HUES6 (cell line): ENCODE measurements around the gene ATG5.
A peak's percentile ranks its signal among the peaks of the same experiment; 100 is the strongest.

ENCODE experiments used
- H3K27ac ChIP-seq: 2 replicates; pipeline ENCODE4 v1.7.0; 2013; ENCODE audit warnings: low read depth, mild to moderate bottlenecking, low read length, inconsistent platforms
- H3K27me3 ChIP-seq: 2 replicates; pipeline ENCODE4 v1.6.1; 2013; ENCODE audit warnings: low read length; ENCODE audit not compliant: control insufficient read depth, insufficient read depth
- H3K36me3 ChIP-seq: 2 replicates; pipeline ENCODE4 v1.6.1; 2013; ENCODE audit warnings: low read length; ENCODE audit not compliant: control insufficient read depth, insufficient read depth
- H3K4me1 ChIP-seq: 2 replicates; pipeline ENCODE4 v1.6.1; 2013; ENCODE audit warnings: low read length; ENCODE audit not compliant: control insufficient read depth, insufficient read depth
- H3K4me3 ChIP-seq: 2 replicates; pipeline ENCODE4 v1.5.1; 2013; ENCODE audit warnings: low read depth, low read length
- H3K9ac ChIP-seq: one replicate; pipeline ENCODE4 v1.6.1; 2013; ENCODE audit warnings: mild to moderate bottlenecking, low read length
- H3K9me3 ChIP-seq: 2 replicates; pipeline ENCODE4 v1.6.1; 2013; ENCODE audit warnings: low read depth, low read length; ENCODE audit not compliant: control insufficient read depth, insufficient read depth

ATG5 gene

GRCh38 chr6:106192824-106193223, 132.7 kb downstream of the ATG5 start:
- Histone ChIP-seq H3K36me3 (no peaks in the 10 kb centered on the region), H3K9me3 (no peaks in the 10 kb centered on the region), H3K27ac (no peak overlapping the region), H3K9ac (no peak overlapping the region), H3K27me3 (no peaks in the 10 kb centered on the region), H3K4me3 (no peak overlapping the region), H3K4me1 (peaks cover 13% of the 10 kb centered on the region; the same call in 1 of the 2 replicates)

GRCh38 chr6:106188104-106188794, 137.3 kb downstream of the ATG5 start:
- Histone ChIP-seq H3K4me3 (no peak overlapping the region), H3K27me3 (no peaks in the 10 kb centered on the region), H3K27ac (no peak overlapping the region), H3K9me3 (no peaks in the 10 kb centered on the region), H3K36me3 (0 out of 2 replicates have a peak, but pooled peaks cover 4% of the 10 kb centered on the region), H3K4me1 (peaks cover 9% of the 10 kb centered on the region; the same call in 1 of the 2 replicates), H3K9ac (no peak overlapping the region)

GRCh38 chr6:106187424-106187982, 138.1 kb downstream of the ATG5 start:
- Histone ChIP-seq H3K36me3 (0 out of 2 replicates have a peak, but pooled peaks cover 4% of the 10 kb centered on the region), H3K27me3 (no peaks in the 10 kb centered on the region), H3K4me1 (peaks cover 9% of the 10 kb centered on the region; the same call in 1 of the 2 replicates), H3K9me3 (no peaks in the 10 kb centered on the region), H3K4me3 (no peak overlapping the region), H3K27ac (0 out of 2 replicates have a peak overlapping the region, but pooled peaks have one; percentile 2), H3K9ac (no peak overlapping the region)

- Histone ChIP-seq H3K4me1 (peaks cover 9% of the 10 kb centered on the region; the same call in 1 of the 2 replicates), H3K27ac (no peak overlapping the region), H3K9me3 (no peaks in the 10 kb centered on the region), H3K9ac (no peak overlapping the region), H3K36me3 (0 out of 2 replicates have a peak, but pooled peaks cover 4% of the 10 kb centered on the region), H3K4me3 (no peak overlapping the region), H3K27me3 (no peaks in the 10 kb centered on the region)
These were observed 138.8 kb downstream of the ATG5 start for GRCh38 chr6:106186714-106187113.

- Histone ChIP-seq H3K9ac (no peak overlapping the region), H3K27me3 (no peaks in the 10 kb centered on the region), H3K4me1 (peaks cover 9% of the 10 kb centered on the region; the same call in 1 of the 2 replicates), H3K4me3 (no peak overlapping the region), H3K36me3 (0 out of 2 replicates have a peak, but pooled peaks cover 4% of the 10 kb centered on the region), H3K9me3 (no peaks in the 10 kb centered on the region), H3K27ac (no peak overlapping the region)
These were observed 139.4 kb downstream of the ATG5 start for GRCh38 chr6:106186172-106186571.

- H3K27me3 ChIP-seq, result no peaks in the 10 kb centered on the region
- no peak overlapping the region for H3K4me3 ChIP-seq
- 0 out of 2 replicates have a peak, but pooled peaks cover 4% of the 10 kb centered on the region for H3K36me3 ChIP-seq
- H3K4me1 ChIP-seq, result peaks cover 9% of the 10 kb centered on the region; the same call in 1 of the 2 replicates
- no peak overlapping the region for H3K9ac ChIP-seq
- no peaks in the 10 kb centered on the region for H3K9me3 ChIP-seq
- H3K27ac ChIP-seq, result no peak overlapping the region
These were observed 139.9 kb downstream of the ATG5 start for GRCh38 chr6:106185615-106186014.

GRCh38 chr6:106184629-106185028, 140.9 kb downstream of the ATG5 start:
- peaks cover 9% of the 10 kb centered on the region; the same call in 1 of the 2 replicates for H3K4me1 ChIP-seq
- no peak overlapping the region for H3K27ac ChIP-seq
- H3K9me3 ChIP-seq, result no peaks in the 10 kb centered on the region
- H3K9ac ChIP-seq, result no peak overlapping the region
- 0 out of 2 replicates have a peak, but pooled peaks cover 4% of the 10 kb centered on the region for H3K36me3 ChIP-seq
- H3K4me3 ChIP-seq, result no peak overlapping the region
- no peaks in the 10 kb centered on the region for H3K27me3 ChIP-seq

- Histone ChIP-seq H3K27ac (no peak overlapping the region), H3K27me3 (no peaks in the 10 kb centered on the region), H3K9ac (no peak overlapping the region), H3K36me3 (0 out of 2 replicates have a peak, but pooled peaks cover 4% of the 10 kb centered on the region), H3K4me3 (no peak overlapping the region), H3K4me1 (peaks cover 9% of the 10 kb centered on the region; the same call in 1 of the 2 replicates), H3K9me3 (no peaks in the 10 kb centered on the region)
These were observed 142.1 kb downstream of the ATG5 start for GRCh38 chr6:106183430-106183829.

GRCh38 chr6:106182455-106182854, 143.1 kb downstream of the ATG5 start:
- H3K4me3 ChIP-seq, result no peak overlapping the region
- H3K4me1 ChIP-seq, result peaks cover 5% of the 10 kb centered on the region; the same call in 1 of the 2 replicates
- H3K27me3 ChIP-seq, result no peaks in the 10 kb centered on the region
- H3K36me3 ChIP-seq, result 0 out of 2 replicates have a peak, but pooled peaks cover 4% of the 10 kb centered on the region
- no peaks in the 10 kb centered on the region for H3K9me3 ChIP-seq
- no peak overlapping the region for H3K9ac ChIP-seq
- H3K27ac ChIP-seq, result no peak overlapping the region

- Histone ChIP-seq H3K4me1 (no peaks in the 10 kb centered on the region; the same call in 1 of the 2 replicates), H3K9me3 (no peaks in the 10 kb centered on the region), H3K27ac (no peak overlapping the region)
These were observed 143.7 kb downstream of the ATG5 start for GRCh38 chr6:106181664-106182418.

More at GRCh38 chr6:106181664-106182418, 143.7 kb downstream of the ATG5 start:
- no peak overlapping the region for H3K9ac ChIP-seq
- no peak overlapping the region for H3K4me3 ChIP-seq
- H3K36me3 ChIP-seq, result 0 out of 2 replicates have a peak, but pooled peaks cover 4% of the 10 kb centered on the region
- no peaks in the 10 kb centered on the region for H3K27me3 ChIP-seq
